Lung (tissue), 12 donors: Measurements from ENCODE around the gene FHOD3. TPM values are rescaled to one million over a fixed set of nuclear protein-coding genes. Genes with fewer than 3 reads are reported as not detected.
A peak's percentile ranks its signal among the peaks of the same experiment; 100 is the strongest.

ENCODE experiments used
- ATAC-seq: fragments of 200-7000 bp; cut with Tn5 transposase; one replicate; pipeline ENCODE4 v1.9.1; 2020; ENCODE audit warnings: moderate number of reproducible peaks; ENCODE audit not compliant: insufficient read depth, low FRiP score
- DNase-seq, 3 donors: peaks; one replicate each; pipeline ENCODE4 v3.0.0-alpha.2; 2013 to 2017
- H3K27ac ChIP-seq, 2 donors: one replicate each; pipeline ENCODE4 v1.5.1; 2013; ENCODE audit warnings: mild to moderate bottlenecking in 2 of 2, moderate library complexity in 2 of 2, control low read depth in 1 of 2, inconsistent platforms in 1 of 2, low read depth in 1 of 2, low read length in 1 of 2
- H3K27me3 ChIP-seq, 3 donors: one replicate each; pipeline ENCODE4 v1.5.1; 2013; ENCODE audit warnings: low read length in 2 of 3; ENCODE audit not compliant: control insufficient read depth in 3 of 3, insufficient read depth in 3 of 3
- H3K36me3 ChIP-seq, 4 donors: one replicate each; pipeline ENCODE4 v1.5.1; 2013; ENCODE audit warnings: low read length in 4 of 4, mild to moderate bottlenecking in 1 of 4, moderate library complexity in 1 of 4; ENCODE audit not compliant: control insufficient read depth in 4 of 4, insufficient read depth in 4 of 4
- H3K4me1 ChIP-seq, 5 donors: one replicate each; pipeline ENCODE4 v1.5.1; 2013; ENCODE audit warnings: low read length in 5 of 5, mild to moderate bottlenecking in 2 of 5, moderate library complexity in 1 of 5; ENCODE audit not compliant: control insufficient read depth in 5 of 5, insufficient read depth in 5 of 5
- H3K4me3 ChIP-seq: one replicate; pipeline ENCODE4 v1.5.1; 2013; ENCODE audit warnings: mild to moderate bottlenecking, control low read depth, moderate library complexity
- H3K9ac ChIP-seq, 2 donors: one replicate each; pipeline ENCODE4 v1.5.1; 2013; ENCODE audit warnings: low read length in 2 of 2, control low read depth in 1 of 2; ENCODE audit not compliant: insufficient read depth in 1 of 2
- H3K9me3 ChIP-seq, 4 donors: one replicate each; pipeline ENCODE4 v1.5.1; 2013; ENCODE audit warnings: low read length in 3 of 4, mild to moderate bottlenecking in 1 of 4, moderate library complexity in 1 of 4; ENCODE audit not compliant: control insufficient read depth in 4 of 4, insufficient read depth in 3 of 4
- CTCF ChIP-seq: IDR thresholded peaks from 2 replicates; pipeline ENCODE4 v1.5.1; 2012; ENCODE audit warnings: mild to moderate bottlenecking; ENCODE audit errors: control extremely low read depth, extremely low read depth
- WGBS, 2 donors: extraction: QIAGEN DNeasy Blood & Tissue Kit; methylation state at CpG; one replicate each; pipeline ENCODE4 v1.1.7; 2013; 5-methylcytosine and 5-hydroxymethylcytosine counted together
- polyA plus RNA-seq, 2 donors: library from polyadenylated mRNA; stranded (reverse); fragments of 200-250 nt; gene quantifications; one replicate each; pipeline ENCODE4 v1.2.1, GENCODE V29; 2013
- total RNA-seq, 2 donors: library from RNA; depleted of rRNA in 1 of 2; stranded (reverse); fragments of >200 nt in 1 of 2; gene quantifications; one replicate each; pipeline ENCODE4 v1.2.1, GENCODE V29; 2014 to 2021
- donor health status: control.
- donor health status: control.
- donor health status: Bipolar disorder and iron deficiency.
- donor health status: healthy.
- donor health status: DM: yes; HTN: yes; CAD: no.

Gene FHOD3
- total and polyA plus RNA-seq, 4 donors: 1.0 to 7.4 (median 2.9) TPM

GRCh38 chr18:36706134-36706881 is 408.8 kb downstream of the FHOD3 start:
- no peak overlapping the region for H3K9ac ChIP-seq
- H3K9me3 ChIP-seq: no peaks in the 10 kb centered on the region
- H3K27me3 ChIP-seq: no peaks in the 10 kb centered on the region
- no peak for DNase-seq
- no peak overlapping the region for H3K4me3 ChIP-seq
- WGBS, 2 donors: 80 to 86% methylated on average over 8 of the region's 8 CpGs
- H3K27ac ChIP-seq: no peak overlapping the region
- H3K36me3 ChIP-seq: no peaks in the 10 kb centered on the region
- no peak for ATAC-seq
- H3K4me1 ChIP-seq: peaks cover 0 to 9% (median 0%) of the 10 kb centered on the region in 5 donors
- TF ChIP-seq CTCF: no peak

- peaks cover 0 to 11% (median 0%) of the 10 kb centered on the region in 5 donors for H3K4me1 ChIP-seq
- 85 to 87% methylated on average over 4 of the region's 4 CpGs for WGBS, 2 donors
- no peak for DNase-seq
- no peaks in the 10 kb centered on the region for H3K9me3 ChIP-seq
- H3K36me3 ChIP-seq: no peaks in the 10 kb centered on the region
- H3K4me3 ChIP-seq: no peak overlapping the region
- no peak overlapping the region for H3K9ac ChIP-seq
- peak overlapping the region in 1 of 2 donors; percentile 21 for H3K27ac ChIP-seq
- no peak for TF ChIP-seq CTCF
- ATAC-seq: no peak
- H3K27me3 ChIP-seq: no peaks in the 10 kb centered on the region
Measured at GRCh38 chr18:36708366-36708765, 410.9 kb downstream of the FHOD3 start.

DNA sequence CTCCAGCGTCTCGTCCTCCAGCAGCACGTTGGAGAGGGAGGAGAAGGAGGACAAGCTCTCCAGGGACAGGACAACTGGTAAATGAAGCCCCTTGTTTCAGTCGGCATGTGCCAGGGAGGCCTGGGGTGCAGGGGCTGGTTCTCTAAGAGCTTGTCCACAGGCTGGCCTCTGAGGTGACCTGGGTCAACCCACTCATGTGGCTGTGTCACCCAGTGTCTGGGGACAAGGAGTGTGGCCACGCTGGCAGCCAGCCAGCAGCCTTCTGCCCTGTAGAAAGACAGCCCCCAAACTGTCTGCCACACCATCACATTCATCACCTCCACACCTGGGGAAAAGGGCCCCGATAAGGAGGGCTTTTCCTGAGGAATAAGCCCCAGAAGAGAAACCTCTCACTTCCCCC is 411.8 kb downstream of the FHOD3 start:
- ATAC-seq (no peak), DNase-seq (no peak)
- peak overlapping the region in 1 of 2 donors; percentile 21 for H3K27ac ChIP-seq
- no peaks in the 10 kb centered on the region for H3K9me3 ChIP-seq
- whole genome bisulfite sequencing, 2 donors: 85 to 95% methylated on average over 6 of the region's 6 CpGs
- no peaks in the 10 kb centered on the region for H3K36me3 ChIP-seq
- H3K27me3 ChIP-seq: no peaks in the 10 kb centered on the region
- H3K4me1 ChIP-seq: peaks cover 0 to 11% (median 0%) of the 10 kb centered on the region in 5 donors
- H3K4me3 ChIP-seq: no peak overlapping the region
- no peak overlapping the region for H3K9ac ChIP-seq
- no peak for TF ChIP-seq CTCF
